HG03039 (cell line): ENCODE data around the gene PLCXD3.
A peak's percentile ranks its signal among the peaks of the same experiment; 100 is the strongest.

Source experiments
- ATAC-seq: cut with Tn5 transposase; IDR thresholded peaks from one replicate; pipeline ENCODE4 v1.9.1; 2021; ENCODE audit warnings: mild to moderate bottlenecking, moderate library complexity; ENCODE audit not compliant: unreplicated experiment

PLCXD3 gene

DNA sequence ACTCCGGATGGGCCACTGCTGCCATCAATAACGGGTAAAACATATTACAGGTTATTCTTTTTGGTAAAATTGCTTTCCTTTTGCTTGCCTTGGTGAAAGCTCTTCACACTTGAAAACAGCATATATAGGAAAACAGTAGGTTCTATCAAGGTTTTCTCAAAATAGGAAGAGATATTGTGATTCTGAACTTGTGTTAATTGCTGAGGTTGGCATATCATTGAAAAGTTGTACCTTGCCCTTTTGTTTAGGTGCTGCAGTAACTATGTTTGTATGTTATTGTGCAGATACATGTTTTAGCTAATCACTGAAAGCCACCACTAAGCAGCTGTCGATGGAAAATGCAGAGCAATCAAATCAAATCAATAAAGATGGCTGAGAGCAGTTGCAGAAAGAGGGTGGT is 219.1 kb downstream of the PLCXD3 start:
- ATAC-seq = no peak

DNA sequence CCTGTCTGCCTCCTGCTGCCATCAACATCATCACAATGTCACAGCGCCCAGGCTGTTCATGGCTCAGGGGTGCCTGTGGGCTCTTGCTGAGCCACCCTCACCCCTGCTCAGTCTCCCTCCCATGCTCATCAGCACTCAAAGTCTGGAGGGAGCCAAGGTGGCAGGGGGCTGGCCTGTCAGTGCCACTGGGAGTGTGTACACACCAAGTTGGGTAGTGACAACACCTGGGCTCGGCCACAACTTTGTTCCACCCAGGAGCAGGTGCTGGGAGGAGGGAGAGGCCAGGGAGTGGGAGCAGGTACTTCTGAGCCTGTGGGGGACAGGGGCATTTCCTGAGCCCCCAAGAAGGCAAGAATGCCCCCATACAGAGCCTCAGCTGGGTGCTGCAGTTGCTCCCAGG is 219.6 kb downstream of the PLCXD3 start:
- ATAC-seq = no peak

DNA sequence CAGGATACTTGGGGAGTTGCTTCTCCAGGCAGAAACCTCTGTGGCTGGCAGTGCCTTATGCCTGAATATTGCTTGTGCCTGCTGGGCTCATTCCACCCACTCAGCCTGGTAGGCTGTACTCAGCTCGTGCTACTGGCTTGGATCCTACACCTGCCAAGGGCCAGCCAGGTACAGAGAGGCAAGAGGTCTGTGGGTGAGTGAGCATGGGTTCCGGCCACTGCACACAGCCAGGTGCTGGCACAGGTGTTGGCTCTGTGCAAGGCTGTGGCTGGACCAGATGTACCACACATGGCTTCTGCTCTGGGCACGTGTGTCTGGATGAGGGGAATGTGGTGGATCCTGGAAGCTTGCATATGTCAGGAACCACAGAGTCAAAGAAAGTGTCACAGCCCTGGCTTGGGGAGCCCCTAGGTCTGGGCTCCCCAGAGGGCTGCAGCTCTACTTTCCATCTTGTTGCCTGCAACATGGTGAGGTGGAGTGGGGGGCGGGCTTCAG is 220.4 kb downstream of the PLCXD3 start:
- ATAC-seq = no peak

DNA sequence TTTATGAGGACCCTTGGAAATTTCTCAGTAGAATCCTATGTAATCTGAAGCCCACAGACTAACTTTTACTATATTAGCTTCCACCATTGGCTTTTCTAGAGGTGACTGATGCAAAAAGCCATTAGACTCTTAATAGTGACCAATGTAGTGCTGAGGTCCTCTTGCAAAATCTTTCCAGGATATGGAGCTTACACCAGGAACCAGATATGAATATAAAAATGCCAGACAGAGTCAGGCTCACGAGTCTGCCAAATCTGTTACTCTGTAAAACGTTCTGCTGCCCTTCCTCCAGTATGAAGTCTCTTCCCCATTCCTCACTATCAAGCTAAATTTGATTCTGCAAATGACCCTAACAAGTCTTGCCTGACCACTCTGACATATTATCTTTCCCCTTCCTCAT is 223.7 kb downstream of the PLCXD3 start:
- no peak for ATAC-seq

DNA sequence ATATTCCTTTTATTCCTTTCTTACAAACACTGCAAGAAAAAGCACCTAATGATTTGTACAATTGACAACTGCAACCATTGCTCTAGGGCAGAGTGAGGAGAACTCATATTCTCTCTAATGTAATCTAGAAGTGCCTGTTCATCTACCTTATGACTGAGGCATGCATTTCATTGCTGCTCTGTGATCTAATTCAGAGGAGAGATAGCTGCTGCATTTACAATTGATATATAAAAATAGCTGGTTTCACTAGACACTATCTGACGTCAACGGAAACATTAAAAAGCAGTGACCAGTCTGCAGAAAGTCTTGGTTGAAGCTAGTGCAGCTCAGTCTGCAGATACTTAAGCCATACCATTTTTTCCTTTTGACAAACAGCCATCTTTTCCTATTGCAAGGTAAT is 224.2 kb downstream of the PLCXD3 start:
- no peak for ATAC-seq

DNA sequence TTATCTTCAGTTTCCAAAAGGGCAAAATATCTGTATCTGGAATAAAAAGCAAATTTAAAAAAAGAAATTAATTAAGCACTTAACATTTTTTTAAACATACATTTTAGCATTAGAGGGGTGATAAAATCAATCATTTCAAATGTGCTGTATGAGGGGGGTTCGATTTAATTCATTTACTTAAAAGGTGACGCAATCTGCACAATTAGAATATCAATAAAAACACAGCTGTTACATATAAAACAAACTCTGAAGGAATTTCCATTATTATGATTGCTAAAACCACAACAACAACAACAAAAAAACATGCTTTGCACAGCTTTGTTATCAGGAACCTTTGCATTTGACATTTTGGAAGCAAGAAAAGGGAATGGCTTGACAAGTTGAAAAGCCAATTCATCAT is 225.5 kb downstream of the PLCXD3 start:
- ATAC-seq = no peak

DNA sequence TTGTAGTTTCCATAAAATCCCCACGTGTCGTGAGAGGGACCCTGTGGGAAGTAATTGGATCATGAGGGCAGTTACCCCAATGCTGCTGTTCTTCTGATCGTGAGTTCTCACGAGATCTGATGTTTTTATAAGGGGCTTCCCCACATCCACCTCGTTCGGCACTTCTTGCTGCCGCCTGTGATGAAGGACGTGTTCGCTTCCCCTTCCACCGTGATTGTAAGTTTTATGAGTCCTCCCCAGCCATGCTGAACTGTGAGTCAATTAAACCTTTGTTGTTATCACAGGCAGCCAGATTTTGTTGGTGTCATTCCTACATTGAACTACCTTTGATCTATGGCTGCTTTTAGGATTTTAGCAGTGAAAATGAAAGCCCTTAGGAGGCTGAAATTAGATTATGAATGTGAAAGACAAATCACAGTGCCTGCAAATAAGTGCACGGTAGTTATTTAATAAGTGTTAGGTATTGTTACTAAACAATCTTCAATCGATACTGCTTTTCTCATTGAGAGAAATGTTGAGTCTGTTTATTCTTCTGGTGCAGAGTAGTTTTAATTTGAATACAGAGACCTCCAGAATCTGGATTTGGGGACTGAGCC is 229.1 kb downstream of the PLCXD3 start:
- ATAC-seq = no peak

DNA sequence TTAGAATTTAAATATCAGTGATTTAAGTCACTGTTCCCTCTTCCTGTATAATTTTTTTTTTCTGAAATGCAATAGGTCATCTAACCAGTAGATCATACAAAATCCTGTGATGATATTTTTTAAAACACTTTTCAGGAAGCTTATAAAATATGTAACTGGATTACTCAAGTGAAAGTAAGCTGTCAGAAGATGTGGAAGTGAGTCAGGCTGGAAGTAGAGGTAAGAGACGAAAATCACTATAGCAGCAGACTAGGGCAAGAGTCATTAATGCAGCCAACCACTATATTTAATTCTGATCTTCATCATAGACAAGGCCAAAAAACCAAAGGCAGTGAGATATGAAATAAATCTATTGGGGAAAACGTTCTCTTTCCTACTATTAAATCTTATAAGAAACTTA is 231.4 kb downstream of the PLCXD3 start:
- ATAC-seq = no peak

DNA sequence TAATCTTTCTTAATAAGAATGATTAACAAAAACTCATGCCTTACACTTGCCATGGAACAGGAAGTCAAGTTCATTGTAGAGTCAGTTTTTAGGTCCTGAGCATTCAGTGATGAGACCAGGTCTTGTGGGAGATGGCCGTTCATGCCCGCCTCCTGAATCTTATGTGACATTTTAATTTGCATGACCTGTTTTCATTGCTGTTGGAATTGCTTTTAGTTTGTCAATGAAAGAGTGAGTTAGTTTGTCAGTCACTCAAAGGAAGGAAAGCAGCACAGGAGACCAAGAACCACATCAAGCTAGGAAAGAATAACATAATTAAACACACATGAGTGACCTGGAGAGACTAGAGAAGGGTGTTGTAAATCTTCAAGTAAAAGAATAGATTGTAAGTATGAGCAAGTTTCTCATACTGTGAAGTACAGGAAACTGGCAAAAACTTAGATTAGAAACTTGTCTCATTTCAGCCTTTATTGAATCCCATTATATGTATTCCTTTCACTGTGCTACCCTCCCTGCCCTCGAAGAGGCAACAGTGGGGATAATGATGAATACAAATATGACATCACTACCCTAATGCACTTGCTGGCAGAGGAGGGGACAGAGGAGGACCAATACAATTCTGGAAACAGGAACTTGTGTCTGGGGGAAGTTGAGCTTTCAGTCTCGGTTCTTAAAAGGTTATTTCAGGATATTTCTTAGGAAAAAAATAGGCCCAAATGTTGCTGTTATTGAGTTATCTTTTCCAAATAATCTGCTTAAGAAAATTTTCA is 232.7 kb downstream of the PLCXD3 start:
- no peak for ATAC-seq

DNA sequence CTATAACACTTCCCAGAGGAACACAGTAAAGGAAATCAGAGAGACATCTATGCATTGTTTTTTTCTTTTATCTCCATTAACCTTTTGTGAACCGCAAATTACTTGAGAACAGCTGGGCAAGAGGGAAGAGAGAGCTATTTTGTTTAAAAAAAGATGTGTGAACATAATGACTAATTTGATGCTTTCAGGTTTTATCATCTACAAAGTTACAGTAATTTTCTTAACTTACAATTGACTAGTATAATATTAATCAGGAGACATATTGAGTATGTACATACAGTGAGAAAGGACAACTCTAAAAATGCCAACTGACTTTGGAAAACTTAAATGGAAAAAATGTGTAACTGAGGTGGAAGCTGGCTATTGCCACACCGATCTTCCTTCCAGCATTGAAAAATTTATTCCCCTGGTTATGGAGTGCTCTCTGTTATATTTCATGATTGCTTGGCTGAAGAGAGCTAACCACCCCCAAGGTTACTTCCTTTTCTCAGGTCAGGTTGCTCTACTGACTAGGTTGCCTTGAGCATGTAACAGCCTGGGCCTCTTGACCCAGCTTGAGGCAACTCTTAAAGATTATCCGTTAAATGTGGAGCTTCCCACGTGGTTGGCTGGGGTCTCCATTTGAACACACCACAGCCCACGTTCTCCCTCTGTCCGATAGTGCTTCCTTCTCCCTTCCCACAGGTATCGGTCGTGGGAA is 234.4 kb downstream of the PLCXD3 start:
- peak; percentile 55 for ATAC-seq

DNA sequence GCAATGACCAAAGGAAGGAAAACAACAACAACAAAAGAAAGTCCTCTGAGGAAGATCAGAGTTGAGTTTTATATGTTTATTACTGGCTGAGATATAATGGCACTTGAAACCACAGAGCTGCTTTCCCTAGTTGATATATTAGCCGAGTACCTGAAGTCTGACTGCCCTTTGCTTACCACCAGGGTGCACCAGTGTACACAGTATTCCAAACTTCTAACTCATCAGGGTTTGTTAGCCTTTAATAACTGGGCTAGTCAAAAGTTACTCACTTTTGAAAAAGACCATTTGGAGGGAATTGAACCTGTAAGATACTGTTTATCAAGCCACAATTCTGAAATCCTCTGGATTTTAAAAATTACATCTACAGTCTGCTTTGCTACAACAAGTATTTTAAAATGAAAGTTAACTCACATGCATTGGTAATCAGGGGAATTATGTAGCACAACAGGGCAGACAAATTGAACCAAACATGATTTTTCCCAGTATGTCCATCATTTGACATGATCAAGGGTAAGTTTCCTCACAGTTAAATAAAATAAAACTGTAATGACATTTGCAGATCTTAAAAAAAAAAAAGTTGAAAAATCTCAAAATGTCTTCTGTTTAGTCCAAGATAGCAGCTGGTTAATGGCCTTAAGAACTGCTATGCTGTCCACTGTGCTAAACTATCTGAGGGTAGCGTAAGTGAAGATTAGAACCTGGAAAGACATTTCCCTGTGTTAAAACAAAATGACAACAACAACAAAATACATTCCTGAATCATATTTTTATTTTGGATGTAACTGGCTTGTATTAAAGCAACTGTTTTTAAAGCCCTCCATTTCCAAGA is 239.8 kb downstream of the PLCXD3 start:
- peak; percentile 81 for ATAC-seq

DNA sequence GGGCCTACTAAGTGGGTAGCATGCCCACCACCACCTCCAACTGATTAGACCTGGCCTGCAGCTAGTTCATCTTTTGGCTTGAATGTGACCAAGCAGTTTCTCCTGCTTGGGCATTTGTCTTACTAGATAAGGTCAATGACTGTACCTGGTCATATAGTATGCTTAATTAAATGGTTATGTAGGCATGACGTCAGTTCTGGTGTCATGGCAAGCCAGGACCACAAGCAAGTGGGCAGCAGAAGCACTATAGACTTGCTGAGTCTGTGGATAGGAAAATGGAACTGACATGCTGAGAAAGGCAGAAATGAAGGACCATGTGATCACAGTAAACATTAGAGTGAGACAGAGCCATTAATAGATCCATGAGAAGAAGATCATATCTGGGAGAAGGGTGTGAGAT is 241.5 kb downstream of the PLCXD3 start:
- no peak for ATAC-seq

DNA sequence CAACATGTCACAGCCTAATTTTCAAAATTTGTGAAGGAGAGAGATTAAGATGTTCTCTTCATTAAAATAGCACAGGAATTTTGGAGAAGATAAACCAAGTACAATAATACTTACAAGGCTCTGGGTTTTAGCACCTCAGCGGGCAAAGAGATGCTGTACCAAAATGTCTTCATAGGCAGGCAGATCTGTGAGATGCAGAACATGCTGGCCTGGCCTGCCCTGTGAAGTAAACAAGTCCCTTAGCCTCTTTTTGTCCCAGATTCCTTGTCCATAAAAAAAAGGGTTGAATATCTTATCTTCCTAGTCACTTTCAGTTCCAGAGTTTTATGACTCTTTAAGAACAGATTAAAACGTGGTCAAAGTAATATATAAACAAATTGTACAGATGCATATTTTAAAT is 244.0 kb downstream of the PLCXD3 start:
- no peak for ATAC-seq

DNA sequence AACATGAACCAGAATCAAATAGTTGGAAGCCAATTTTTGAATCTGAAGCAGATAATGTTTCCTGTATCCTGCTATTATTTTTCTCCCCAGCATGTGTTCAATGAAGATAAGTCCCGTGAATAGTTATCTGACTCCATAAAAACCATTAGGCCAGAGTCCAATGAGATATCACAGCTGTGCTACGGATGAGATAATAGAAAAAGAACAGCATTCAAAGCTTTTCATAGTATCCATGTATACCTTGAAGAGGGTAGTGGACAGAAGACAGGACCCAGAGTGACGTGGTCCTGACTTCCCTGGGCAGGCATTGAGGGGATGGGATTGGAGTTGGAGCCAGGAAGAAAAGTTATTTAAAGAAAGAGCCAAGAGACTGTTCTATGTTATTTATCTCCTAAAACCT is 246.4 kb downstream of the PLCXD3 start:
- ATAC-seq = no peak

DNA sequence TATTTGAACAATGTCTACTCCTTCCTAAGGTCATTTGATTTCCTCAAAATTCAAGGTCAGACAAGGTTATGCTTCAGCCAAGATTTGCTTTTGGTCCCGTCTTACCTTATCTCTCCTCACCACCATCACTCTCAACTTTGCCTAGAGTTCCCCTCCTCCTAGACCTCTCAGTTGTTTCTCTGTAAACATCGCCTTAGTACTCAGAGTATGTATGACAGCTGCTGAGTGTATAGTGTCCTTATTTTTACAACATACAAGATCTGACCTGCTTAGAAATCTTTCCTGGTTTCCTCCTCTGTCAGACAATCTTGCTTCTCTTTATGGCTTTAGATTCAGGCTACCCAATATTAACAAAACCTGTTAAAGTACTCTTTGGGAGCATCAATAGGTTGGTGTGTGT is 247.1 kb downstream of the PLCXD3 start:
- no peak for ATAC-seq
